Fibroblast of lung (primary cell): ENCODE measurements around the gene OTUB2. TPM values are rescaled to one million over a fixed set of nuclear protein-coding genes. Genes with fewer than 3 reads are reported as not detected.

ENCODE experiments used
- DNase-seq, 2 donors: peaks; one replicate each; pipeline versions ENCODE4 v3.0.0 to v3.0.0-alpha.2; 2010; ENCODE audit warnings: low read depth in 2 of 2
- H2AFZ ChIP-seq: 2 replicates; pipeline ENCODE4 v1.5.1; 2012; ENCODE audit warnings: low read length, control low read depth, inconsistent platforms
- H3K27ac ChIP-seq: 2 replicates; pipeline ENCODE4 v1.5.1; 2011; ENCODE audit warnings: low read length, control low read depth; ENCODE audit not compliant: insufficient read depth
- H3K27me3 ChIP-seq: 2 replicates; pipeline ENCODE4 v1.5.1; 2011; ENCODE audit warnings: mild to moderate bottlenecking, low read length; ENCODE audit not compliant: control insufficient read depth, insufficient read depth
- H3K36me3 ChIP-seq: 2 replicates; pipeline ENCODE4 v1.5.1; 2011; ENCODE audit warnings: low read length; ENCODE audit not compliant: control insufficient read depth, insufficient read depth
- H3K4me1 ChIP-seq: 2 replicates; pipeline ENCODE4 v1.5.1; 2011; ENCODE audit warnings: low read length; ENCODE audit not compliant: control insufficient read depth, insufficient read depth; ENCODE audit errors: extremely low read depth
- H3K4me2 ChIP-seq: 2 replicates; pipeline ENCODE4 v1.5.1; 2011; ENCODE audit warnings: low read length, control low read depth; ENCODE audit not compliant: insufficient read depth; ENCODE audit errors: extremely low read depth
- H3K4me3 ChIP-seq, 4 experiments: fragments of 200-600 bp in 1 of 4; sonication (generic) in 1 of 4; replicated peaks in 1 of 4; 2 replicates each; pipeline ENCODE4 v1.5.1; 2011 to 2016; ENCODE audit warnings: low read length in 4 of 4, low read depth in 3 of 4, mild to moderate bottlenecking in 3 of 4, control low read depth in 2 of 4, inconsistent platforms in 1 of 4, mixed read lengths in 1 of 4; ENCODE audit not compliant: insufficient read depth in 1 of 4; ENCODE audit errors: control extremely low read depth in 1 of 4
- H3K79me2 ChIP-seq: 2 replicates; pipeline ENCODE4 v1.5.1; 2012; ENCODE audit warnings: mild to moderate bottlenecking, low read length, inconsistent platforms; ENCODE audit not compliant: control insufficient read depth, insufficient read depth
- H3K9ac ChIP-seq: 2 replicates; pipeline ENCODE4 v1.5.1; 2011; ENCODE audit warnings: mild to moderate bottlenecking, low read length, control low read depth; ENCODE audit not compliant: insufficient read depth
- H3K9me3 ChIP-seq: 2 replicates; pipeline ENCODE4 v1.5.1; 2012; ENCODE audit warnings: low read depth, low read length; ENCODE audit not compliant: control insufficient read depth, insufficient read depth
- H4K20me1 ChIP-seq: 2 replicates; pipeline ENCODE4 v1.5.1; 2011; ENCODE audit warnings: low read length; ENCODE audit not compliant: control insufficient read depth, insufficient read depth; ENCODE audit errors: extremely low read depth
- CTCF ChIP-seq, 2 donors: IDR thresholded peaks in 1 of 2; conservative IDR thresholded peaks in 1 of 2; 1 replicate in 1 of 2; 2 replicates in 1 of 2; pipeline ENCODE4 v1.5.1; 2011 to 2012; ENCODE audit warnings: low read length in 2 of 2, control low read depth in 1 of 2, inconsistent platforms in 1 of 2, low read depth in 1 of 2, mild to moderate bottlenecking in 1 of 2
- EZH2 ChIP-seq: IDR thresholded peaks from 2 replicates; pipeline ENCODE4 v1.5.1; 2012; ENCODE audit warnings: low read length, control low read depth, mild to moderate bottlenecking; ENCODE audit errors: missing control alignments
- polyA plus RNA-seq, 2 donors: library from polyadenylated mRNA; depleted of rRNA in 1 of 2; stranded (reverse) in 1 of 2; unstranded in 1 of 2; fragments of >200 nt; gene quantifications; 2 replicates each; pipeline ENCODE4 v1.2.1, GENCODE V29; 2011 to 2012; ENCODE audit warnings: missing spikeins in 1 of 2
- total RNA-seq: library from RNA; depleted of rRNA; stranded (reverse); fragments of >200 nt; gene quantifications from 2 replicates; pipeline ENCODE4 v1.2.1, GENCODE V29; 2014

The OTUB2 gene
- total and polyA plus RNA-seq, 2 donors (not counting 1 experiment from before 2014, with no cell fraction given), result 1.3 to 2.3 TPM

- DNase-seq, result peak in 1 of 2 donors; percentile 80
- Histone ChIP-seq H3K27ac (no peak overlapping the region), H3K27me3 (no peaks in the 10 kb centered on the region), H3K9me3 (no peaks in the 10 kb centered on the region), H3K4me3 (no peak overlapping the region), H3K79me2 (no peaks in the 10 kb centered on the region), H3K4me1 (no peaks in the 10 kb centered on the region), H3K4me2 (no peak overlapping the region), H3K9ac (no peak overlapping the region), H3K36me3 (no peaks in the 10 kb centered on the region), H2AFZ (no peak overlapping the region), H4K20me1 (no peaks in the 10 kb centered on the region)
- no peak for TF ChIP-seq EZH2
- no peak for TF ChIP-seq CTCF (conservative IDR thresholded peaks at IDR 0.05 in 1 of 2, IDR thresholded peaks at IDR 0.05 in 1 of 2; ENCODE audit: low read depth in 1 of 2, low read length in 2 of 2)
Observed at GRCh38 chr14:93977790-93978581, 48.2 kb upstream of the OTUB2 start.

GRCh38 chr14:93978735-93979134, 47.4 kb upstream of the OTUB2 start:
- Histone ChIP-seq H3K4me3 (no peak overlapping the region), H3K36me3 (no peaks in the 10 kb centered on the region), H3K9ac (no peak overlapping the region), H4K20me1 (no peaks in the 10 kb centered on the region), H3K27me3 (no peaks in the 10 kb centered on the region), H3K4me1 (no peaks in the 10 kb centered on the region), H3K9me3 (no peaks in the 10 kb centered on the region), H3K27ac (no peak overlapping the region), H3K79me2 (no peaks in the 10 kb centered on the region), H3K4me2 (no peak overlapping the region), H2AFZ (no peak overlapping the region)
- no peak for TF ChIP-seq CTCF (conservative IDR thresholded peaks at IDR 0.05 in 1 of 2, IDR thresholded peaks at IDR 0.05 in 1 of 2; ENCODE audit: low read depth in 1 of 2, low read length in 2 of 2)
- TF ChIP-seq EZH2, result no peak
- no peak for DNase-seq

- Histone ChIP-seq H4K20me1 (no peaks in the 10 kb centered on the region), H3K79me2 (no peaks in the 10 kb centered on the region), H2AFZ (no peak overlapping the region), H3K9me3 (no peaks in the 10 kb centered on the region), H3K36me3 (no peaks in the 10 kb centered on the region), H3K27me3 (no peaks in the 10 kb centered on the region), H3K4me1 (peaks cover 4% of the 10 kb centered on the region), H3K4me2 (no peak overlapping the region), H3K9ac (no peak overlapping the region), H3K27ac (no peak overlapping the region), H3K4me3 (no peak overlapping the region)
- TF ChIP-seq CTCF (conservative IDR thresholded peaks at IDR 0.05 in 1 of 2, IDR thresholded peaks at IDR 0.05 in 1 of 2; ENCODE audit: low read depth in 1 of 2, low read length in 2 of 2), result no peak
- TF ChIP-seq EZH2, result no peak
- peak; percentile 26 to 76 for DNase-seq
Observed at GRCh38 chr14:93980456-93981201, 45.5 kb upstream of the OTUB2 start.
